Lung (tissue), 12 donors: ENCODE results near the gene GP1BB. TPM values are rescaled to one million over a fixed set of nuclear protein-coding genes. Genes with fewer than 3 reads are reported as not detected.

Experiments
- ATAC-seq: fragments of 200-7000 bp; cut with Tn5 transposase; one replicate; pipeline ENCODE4 v1.9.1; 2020; ENCODE audit warnings: moderate number of reproducible peaks; ENCODE audit not compliant: insufficient read depth, low FRiP score
- DNase-seq, 3 donors: peaks; one replicate each; pipeline ENCODE4 v3.0.0-alpha.2; 2013 to 2017
- H3K27ac ChIP-seq, 2 donors: one replicate each; pipeline ENCODE4 v1.5.1; 2013; ENCODE audit warnings: mild to moderate bottlenecking in 2 of 2, moderate library complexity in 2 of 2, control low read depth in 1 of 2, inconsistent platforms in 1 of 2, low read depth in 1 of 2, low read length in 1 of 2
- H3K27me3 ChIP-seq, 3 donors: one replicate each; pipeline ENCODE4 v1.5.1; 2013; ENCODE audit warnings: low read length in 2 of 3; ENCODE audit not compliant: control insufficient read depth in 3 of 3, insufficient read depth in 3 of 3
- H3K36me3 ChIP-seq, 4 donors: one replicate each; pipeline ENCODE4 v1.5.1; 2013; ENCODE audit warnings: low read length in 4 of 4, mild to moderate bottlenecking in 1 of 4, moderate library complexity in 1 of 4; ENCODE audit not compliant: control insufficient read depth in 4 of 4, insufficient read depth in 4 of 4
- H3K4me1 ChIP-seq, 5 donors: one replicate each; pipeline ENCODE4 v1.5.1; 2013; ENCODE audit warnings: low read length in 5 of 5, mild to moderate bottlenecking in 2 of 5, moderate library complexity in 1 of 5; ENCODE audit not compliant: control insufficient read depth in 5 of 5, insufficient read depth in 5 of 5
- H3K4me3 ChIP-seq: one replicate; pipeline ENCODE4 v1.5.1; 2013; ENCODE audit warnings: mild to moderate bottlenecking, control low read depth, moderate library complexity
- H3K9ac ChIP-seq, 2 donors: one replicate each; pipeline ENCODE4 v1.5.1; 2013; ENCODE audit warnings: low read length in 2 of 2, control low read depth in 1 of 2; ENCODE audit not compliant: insufficient read depth in 1 of 2
- H3K9me3 ChIP-seq, 4 donors: one replicate each; pipeline ENCODE4 v1.5.1; 2013; ENCODE audit warnings: low read length in 3 of 4, mild to moderate bottlenecking in 1 of 4, moderate library complexity in 1 of 4; ENCODE audit not compliant: control insufficient read depth in 4 of 4, insufficient read depth in 3 of 4
- WGBS, 2 donors: extraction: QIAGEN DNeasy Blood & Tissue Kit; methylation state at CpG; one replicate each; pipeline ENCODE4 v1.1.7; 2013; 5-methylcytosine and 5-hydroxymethylcytosine counted together
- polyA plus RNA-seq, 2 donors: library from polyadenylated mRNA; stranded (reverse); fragments of 200-250 nt; gene quantifications; one replicate each; pipeline ENCODE4 v1.2.1, GENCODE V29; 2013
- total RNA-seq, 2 donors: library from RNA; depleted of rRNA in 1 of 2; stranded (reverse); fragments of >200 nt in 1 of 2; gene quantifications; one replicate each; pipeline ENCODE4 v1.2.1, GENCODE V29; 2014 to 2021
- TF ChIP-seq, protein P1 (sequence below): IDR thresholded peaks from 2 replicates; pipeline ENCODE4 v1.5.1; 2012; ENCODE audit warnings: mild to moderate bottlenecking; ENCODE audit errors: control extremely low read depth, extremely low read depth
- donor health status: control.
- donor health status: control.
- donor health status: Bipolar disorder and iron deficiency.
- donor health status: healthy.
- donor health status: DM: yes; HTN: yes; CAD: no.

The GP1BB gene
- total and polyA plus RNA-seq, 4 donors: 1.9 to 5.5 (median 3.4) TPM

DNA sequence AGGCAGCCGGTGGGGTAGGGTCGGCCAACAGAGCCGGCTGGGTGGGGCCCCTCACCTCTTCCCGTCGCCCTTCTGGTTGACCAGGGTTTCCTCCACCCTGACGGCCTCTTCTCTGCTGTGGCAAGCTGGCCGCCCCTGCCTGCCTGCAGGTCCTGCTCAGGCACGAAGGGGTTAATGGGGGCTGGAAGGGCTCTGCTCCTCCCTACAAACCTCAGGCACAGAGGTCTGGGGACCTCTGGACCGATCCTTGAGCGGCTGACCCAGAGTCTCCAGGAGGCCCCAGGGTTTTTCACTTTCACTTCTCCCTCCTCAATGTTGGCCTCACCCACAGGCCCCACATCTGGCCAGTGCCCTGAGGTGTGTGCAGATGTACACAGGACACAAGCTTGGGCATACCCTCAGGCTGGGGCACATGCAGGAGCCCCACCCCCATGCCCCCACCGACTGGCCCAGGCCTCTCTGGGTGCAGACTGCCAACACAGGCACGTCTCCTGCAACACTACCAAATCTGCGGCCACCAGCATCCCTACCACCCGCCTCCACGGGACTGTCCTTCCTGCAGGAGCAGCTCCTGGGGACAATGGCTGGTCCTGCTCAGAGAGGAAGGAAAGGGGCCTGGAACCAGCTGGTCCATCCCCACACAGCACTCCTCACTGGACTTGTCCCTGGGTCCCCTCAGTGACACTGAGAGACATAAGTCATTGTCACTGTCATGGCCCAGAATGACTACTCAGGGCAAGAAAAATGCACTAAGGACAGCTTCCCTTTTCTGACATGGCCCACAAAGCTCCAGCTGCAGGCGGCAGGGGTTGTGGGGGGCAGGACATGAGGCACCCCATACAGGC lies 34.0 kb downstream of the GP1BB start:
- TF ChIP-seq, protein P1, sequence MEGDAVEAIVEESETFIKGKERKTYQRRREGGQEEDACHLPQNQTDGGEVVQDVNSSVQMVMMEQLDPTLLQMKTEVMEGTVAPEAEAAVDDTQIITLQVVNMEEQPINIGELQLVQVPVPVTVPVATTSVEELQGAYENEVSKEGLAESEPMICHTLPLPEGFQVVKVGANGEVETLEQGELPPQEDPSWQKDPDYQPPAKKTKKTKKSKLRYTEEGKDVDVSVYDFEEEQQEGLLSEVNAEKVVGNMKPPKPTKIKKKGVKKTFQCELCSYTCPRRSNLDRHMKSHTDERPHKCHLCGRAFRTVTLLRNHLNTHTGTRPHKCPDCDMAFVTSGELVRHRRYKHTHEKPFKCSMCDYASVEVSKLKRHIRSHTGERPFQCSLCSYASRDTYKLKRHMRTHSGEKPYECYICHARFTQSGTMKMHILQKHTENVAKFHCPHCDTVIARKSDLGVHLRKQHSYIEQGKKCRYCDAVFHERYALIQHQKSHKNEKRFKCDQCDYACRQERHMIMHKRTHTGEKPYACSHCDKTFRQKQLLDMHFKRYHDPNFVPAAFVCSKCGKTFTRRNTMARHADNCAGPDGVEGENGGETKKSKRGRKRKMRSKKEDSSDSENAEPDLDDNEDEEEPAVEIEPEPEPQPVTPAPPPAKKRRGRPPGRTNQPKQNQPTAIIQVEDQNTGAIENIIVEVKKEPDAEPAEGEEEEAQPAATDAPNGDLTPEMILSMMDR: no peak
- no peak overlapping the region for H3K4me3 ChIP-seq
- no peak overlapping the region for H3K9ac ChIP-seq
- H3K27me3 ChIP-seq: peaks cover 3 to 75% (median 57%) of the 10 kb centered on the region in 3 donors
- DNase-seq (no peak), ATAC-seq (no peak)
- H3K4me1 ChIP-seq: peaks cover 0 to 22% (median 0%) of the 10 kb centered on the region in 5 donors
- WGBS, 2 donors: 21 to 33% methylated on average over 16 of the region's 16 CpGs
- H3K27ac ChIP-seq: no peak overlapping the region
- no peaks in the 10 kb centered on the region for H3K36me3 ChIP-seq
- H3K9me3 ChIP-seq: peaks cover 0 to 3% (median 0%) of the 10 kb centered on the region in 4 donors

DNA sequence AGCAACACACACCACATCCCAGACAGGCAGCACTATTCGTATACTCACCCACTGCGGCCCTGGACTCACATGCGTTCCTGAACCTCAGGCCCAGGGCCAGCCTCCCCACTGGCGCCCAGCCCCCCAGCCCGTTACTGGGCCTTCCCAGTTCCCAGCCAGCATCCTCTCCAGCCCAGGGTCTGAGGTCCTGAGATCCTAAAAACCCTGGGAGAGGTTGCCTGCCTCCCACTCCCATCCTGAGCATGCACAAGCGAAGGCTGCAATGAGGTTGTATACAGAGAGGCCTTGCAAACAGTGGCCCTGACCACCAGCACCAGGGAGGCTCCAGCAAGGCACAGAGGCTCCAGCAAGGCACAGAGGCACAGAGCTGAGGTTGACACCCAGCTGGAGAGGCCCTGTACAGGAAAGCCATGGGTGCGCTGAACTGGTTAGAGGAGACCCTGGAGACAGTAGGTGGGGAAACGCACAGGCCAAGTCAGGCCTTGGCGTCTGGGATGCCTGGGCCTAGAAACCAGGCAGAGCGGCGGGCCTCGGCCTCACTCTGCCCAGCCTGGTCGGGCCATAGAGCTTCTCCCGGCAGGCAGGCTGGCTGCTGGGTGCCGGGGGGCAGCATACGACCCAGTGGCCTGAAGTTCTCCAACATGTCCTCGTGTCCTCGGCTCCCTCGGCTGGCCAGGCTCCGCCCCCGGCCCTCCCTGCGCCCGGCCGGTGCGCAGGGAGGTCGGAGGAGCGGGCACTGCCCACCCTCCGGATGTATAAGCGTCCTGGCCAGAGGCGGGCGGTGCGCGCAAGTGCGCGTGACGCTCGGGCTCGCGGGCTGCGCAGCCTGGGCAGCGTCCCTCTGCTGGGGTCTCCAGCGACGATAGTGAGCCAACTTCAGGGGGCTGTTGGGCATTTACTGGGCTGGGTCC lies 34.9 kb downstream of the GP1BB start:
- Histone ChIP-seq H3K27me3 (peaks cover 3 to 76% (median 56%) of the 10 kb centered on the region in 3 donors), H3K4me3 (no peak overlapping the region), H3K36me3 (no peaks in the 10 kb centered on the region), H3K9ac (no peak overlapping the region), H3K9me3 (peaks cover 0 to 3% (median 0%) of the 10 kb centered on the region in 4 donors), H3K27ac (no peak overlapping the region), H3K4me1 (peaks cover 0 to 22% (median 0%) of the 10 kb centered on the region in 5 donors)
- ATAC-seq (no peak), DNase-seq (no peak)
- WGBS, 2 donors: 38 to 48% methylated on average over 33 to 43 of the region's 43 CpGs
- TF ChIP-seq, protein P1: no peak

GRCh38 chr22:19758896-19759426 lies 35.6 kb downstream of the GP1BB start:
- 9 to 10% methylated on average over 20 to 21 of the region's 21 CpGs for WGBS, 2 donors
- Histone ChIP-seq H3K36me3 (no peaks in the 10 kb centered on the region), H3K9ac (no peak overlapping the region), H3K27ac (no peak overlapping the region), H3K27me3 (peaks cover 3 to 76% (median 56%) of the 10 kb centered on the region in 3 donors), H3K4me3 (no peak overlapping the region), H3K9me3 (peaks cover 0 to 3% (median 0%) of the 10 kb centered on the region in 4 donors), H3K4me1 (peaks cover 0 to 22% (median 0%) of the 10 kb centered on the region in 5 donors)
- ATAC-seq: no peak
- TF ChIP-seq, protein P1: no peak
- DNase-seq: no peak
